Measurements from ENCODE around the gene TTC34.

The TTC34 gene

GRCh38 chr1:2623571-2624337 is 177.7 kb downstream of the TTC34 start:
- Histone ChIP-seq H3K9ac (ENCODE audit: low read length) (no peak overlapping the region), H3K27ac (ENCODE audit: low read depth, low read length) (no peak overlapping the region), H2BK12ac (ENCODE audit: low read length) (no peak overlapping the region), H3K36me3 (ENCODE audit: control insufficient read depth in 1 of 2, insufficient read depth in 2 of 2, low read length in 2 of 2) (no peaks in the 10 kb centered on the region), H3K27me3 (ENCODE audit: insufficient read depth, low read length) (peaks cover 11% of the 10 kb centered on the region), H2BK120ac (ENCODE audit: insufficient read depth, low read length, poor library complexity) (no peak overlapping the region), H3K18ac (ENCODE audit: low read length) (no peak overlapping the region), H2AK5ac (ENCODE audit: low read length) (no peak overlapping the region), H3K4me2 (ENCODE audit: low read length) (no peak overlapping the region), H3K9me3 (ENCODE audit: insufficient read depth, low read depth, low read length) (peaks cover 21% of the 10 kb centered on the region), H4K8ac (ENCODE audit: low read depth, low read length) (no peak overlapping the region), H3K14ac (ENCODE audit: low read length) (no peak overlapping the region), H4K91ac (ENCODE audit: low read depth, low read length) (no peak overlapping the region), H3K79me1 (ENCODE audit: low read length) (no peaks in the 10 kb centered on the region), H2AFZ (ENCODE audit: insufficient read depth, low read length, poor library complexity) (no peak overlapping the region), H3K4me1 (ENCODE audit: control insufficient read depth in 1 of 2, insufficient read depth in 2 of 2, low read length in 2 of 2) (no peaks in the 10 kb centered on the region), H3K23ac (ENCODE audit: low read length) (no peak overlapping the region), H3K4me3 (ENCODE audit: low read depth, low read length) (no peak overlapping the region), H3K4ac (ENCODE audit: low read depth, low read length) (no peak overlapping the region), H4K12ac (ENCODE audit: low read depth, low read length) (no peak overlapping the region), H2BK5ac (ENCODE audit: low read depth, low read length, poor library complexity) (no peak overlapping the region), H3K79me2 (ENCODE audit: control insufficient read depth, insufficient read depth, low read length, poor library complexity) (no peaks in the 10 kb centered on the region)
- WGBS (ENCODE audit: extremely low coverage, insufficient coverage, insufficient read length): no CpG with 5 or more reads among the region's 12 CpGs
- DNase-seq: no peak

GRCh38 chr1:2617971-2618470 is 183.5 kb downstream of the TTC34 start:
- no peak overlapping the region for H3K18ac ChIP-seq (ENCODE audit: low read length)
- no peak overlapping the region for H3K9ac ChIP-seq (ENCODE audit: low read length)
- no peak for DNase-seq
- no peak overlapping the region for H3K4me3 ChIP-seq (ENCODE audit: low read depth, low read length)
- H2BK12ac ChIP-seq (ENCODE audit: low read length): no peak overlapping the region
- no peaks in the 10 kb centered on the region for H3K4me1 ChIP-seq (ENCODE audit: control insufficient read depth in 1 of 2, insufficient read depth in 2 of 2, low read length in 2 of 2)
- WGBS (ENCODE audit: extremely low coverage, insufficient coverage, insufficient read length): no CpG with 5 or more reads among the region's 1 CpG
- H4K8ac ChIP-seq (ENCODE audit: low read depth, low read length): no peak overlapping the region
- no peaks in the 10 kb centered on the region for H3K79me2 ChIP-seq (ENCODE audit: control insufficient read depth, insufficient read depth, low read length, poor library complexity)
- H3K9me3 ChIP-seq (ENCODE audit: insufficient read depth, low read depth, low read length): peaks cover 18% of the 10 kb centered on the region
- no peak overlapping the region for H2BK120ac ChIP-seq (ENCODE audit: insufficient read depth, low read length, poor library complexity)
- H3K23ac ChIP-seq (ENCODE audit: low read length): no peak overlapping the region
- H2BK5ac ChIP-seq (ENCODE audit: low read depth, low read length, poor library complexity): no peak overlapping the region
- no peak overlapping the region for H3K4me2 ChIP-seq (ENCODE audit: low read length)
- H3K4ac ChIP-seq (ENCODE audit: low read depth, low read length): no peak overlapping the region
- no peak overlapping the region for H3K14ac ChIP-seq (ENCODE audit: low read length)
- no peak overlapping the region for H3K27ac ChIP-seq (ENCODE audit: low read depth, low read length)
- no peaks in the 10 kb centered on the region for H3K36me3 ChIP-seq (ENCODE audit: control insufficient read depth in 1 of 2, insufficient read depth in 2 of 2, low read length in 2 of 2)
- H3K27me3 ChIP-seq (ENCODE audit: insufficient read depth, low read length): no peaks in the 10 kb centered on the region
- H4K91ac ChIP-seq (ENCODE audit: low read depth, low read length): no peak overlapping the region
- H4K12ac ChIP-seq (ENCODE audit: low read depth, low read length): no peak overlapping the region
- H2AK5ac ChIP-seq (ENCODE audit: low read length): no peak overlapping the region
- no peaks in the 10 kb centered on the region for H3K79me1 ChIP-seq (ENCODE audit: low read length)
- H2AFZ ChIP-seq (ENCODE audit: insufficient read depth, low read length, poor library complexity): no peak overlapping the region

- H3K79me1 ChIP-seq (ENCODE audit: low read length): no peaks in the 10 kb centered on the region
- no peak overlapping the region for H3K4me2 ChIP-seq (ENCODE audit: low read length)
- no peak overlapping the region for H2BK5ac ChIP-seq (ENCODE audit: low read depth, low read length, poor library complexity)
- H3K9ac ChIP-seq (ENCODE audit: low read length): no peak overlapping the region
- H2AK5ac ChIP-seq (ENCODE audit: low read length): no peak overlapping the region
- no peaks in the 10 kb centered on the region for H3K36me3 ChIP-seq (ENCODE audit: control insufficient read depth in 1 of 2, insufficient read depth in 2 of 2, low read length in 2 of 2)
- H4K8ac ChIP-seq (ENCODE audit: low read depth, low read length): no peak overlapping the region
- no peak overlapping the region for H2AFZ ChIP-seq (ENCODE audit: insufficient read depth, low read length, poor library complexity)
- H2BK12ac ChIP-seq (ENCODE audit: low read length): no peak overlapping the region
- H3K4me1 ChIP-seq (ENCODE audit: control insufficient read depth in 1 of 2, insufficient read depth in 2 of 2, low read length in 2 of 2): no peaks in the 10 kb centered on the region
- H4K12ac ChIP-seq (ENCODE audit: low read depth, low read length): no peak overlapping the region
- H2BK120ac ChIP-seq (ENCODE audit: insufficient read depth, low read length, poor library complexity): no peak overlapping the region
- peaks cover 21% of the 10 kb centered on the region for H3K9me3 ChIP-seq (ENCODE audit: insufficient read depth, low read depth, low read length)
- no peak overlapping the region for H3K14ac ChIP-seq (ENCODE audit: low read length)
- H3K27me3 ChIP-seq (ENCODE audit: insufficient read depth, low read length): no peaks in the 10 kb centered on the region
- H3K23ac ChIP-seq (ENCODE audit: low read length): no peak overlapping the region
- no peak overlapping the region for H3K4me3 ChIP-seq (ENCODE audit: low read depth, low read length)
- DNase-seq: no peak
- H3K79me2 ChIP-seq (ENCODE audit: control insufficient read depth, insufficient read depth, low read length, poor library complexity): no peaks in the 10 kb centered on the region
- H3K4ac ChIP-seq (ENCODE audit: low read depth, low read length): no peak overlapping the region
- no CpG with 5 or more reads among the region's 2 CpGs for WGBS (ENCODE audit: extremely low coverage, insufficient coverage, insufficient read length)
- H3K18ac ChIP-seq (ENCODE audit: low read length): no peak overlapping the region
- H4K91ac ChIP-seq (ENCODE audit: low read depth, low read length): no peak overlapping the region
- H3K27ac ChIP-seq (ENCODE audit: low read depth, low read length): no peak overlapping the region
These were observed 187.3 kb downstream of the TTC34 start for GRCh38 chr1:2614145-2614544.

GRCh38 chr1:2612591-2613365 is 188.7 kb downstream of the TTC34 start:
- Histone ChIP-seq H3K18ac (ENCODE audit: low read length) (no peak overlapping the region), H4K8ac (ENCODE audit: low read depth, low read length) (no peak overlapping the region), H3K23ac (ENCODE audit: low read length) (no peak overlapping the region), H3K9me3 (ENCODE audit: insufficient read depth, low read depth, low read length) (peaks cover 17% of the 10 kb centered on the region), H2BK120ac (ENCODE audit: insufficient read depth, low read length, poor library complexity) (no peak overlapping the region), H3K14ac (ENCODE audit: low read length) (no peak overlapping the region), H3K4me2 (ENCODE audit: low read length) (no peak overlapping the region), H3K27ac (ENCODE audit: low read depth, low read length) (no peak overlapping the region), H3K4me3 (ENCODE audit: low read depth, low read length) (no peak overlapping the region), H2AK5ac (ENCODE audit: low read length) (no peak overlapping the region), H3K9ac (ENCODE audit: low read length) (no peak overlapping the region), H3K36me3 (ENCODE audit: control insufficient read depth in 1 of 2, insufficient read depth in 2 of 2, low read length in 2 of 2) (no peaks in the 10 kb centered on the region), H2AFZ (ENCODE audit: insufficient read depth, low read length, poor library complexity) (no peak overlapping the region), H3K27me3 (ENCODE audit: insufficient read depth, low read length) (no peaks in the 10 kb centered on the region), H4K12ac (ENCODE audit: low read depth, low read length) (no peak overlapping the region), H3K79me1 (ENCODE audit: low read length) (no peaks in the 10 kb centered on the region), H3K4me1 (ENCODE audit: control insufficient read depth in 1 of 2, insufficient read depth in 2 of 2, low read length in 2 of 2) (no peaks in the 10 kb centered on the region), H2BK5ac (ENCODE audit: low read depth, low read length, poor library complexity) (no peak overlapping the region), H3K4ac (ENCODE audit: low read depth, low read length) (no peak overlapping the region), H4K91ac (ENCODE audit: low read depth, low read length) (no peak overlapping the region), H2BK12ac (ENCODE audit: low read length) (no peak overlapping the region), H3K79me2 (ENCODE audit: control insufficient read depth, insufficient read depth, low read length, poor library complexity) (no peaks in the 10 kb centered on the region)
- DNase-seq: no peak
- no CpG with 5 or more reads among the region's 11 CpGs for WGBS (ENCODE audit: extremely low coverage, insufficient coverage, insufficient read length)
